Natural killer cell treated with Interleukin-12 subunit alpha and Interleukin-12 subunit beta and Interleukin-15 and Interleukin-18, amount 100 ng/mL, for 72 hours (primary cell): ENCODE data around the gene UPF2. TPM values are rescaled to one million over a fixed set of nuclear protein-coding genes. Genes with fewer than 3 reads are reported as not detected.
A peak's percentile ranks its signal among the peaks of the same experiment; 100 is the strongest.
"Not testable (repeated sequence)": the region's sequence is repeated elsewhere in the genome, so short reads cannot be mapped to it uniquely, and the experiment has no call there.

Experiments used
- ATAC-seq, 2 donors: fragments of 150-1000 bp; cut with Tn5 transposase in 1 of 2; sonication (Bioruptor Pico), chemical (Tn5 transposase) in 1 of 2; 2 replicates each; pipeline ENCODE4 v1.10.0; 2021
- DNase-seq: peaks from one replicate; pipeline ENCODE4 v3.0.0; 2022; ENCODE audit warnings: low spot score
- H3K27ac Mint-ChIP-seq, 2 donors: 1 replicate in 1 of 2; 2 replicates in 1 of 2; pipeline ENCODE4 v1.8.0; 2022; ENCODE audit warnings: mixed read lengths in 2 of 2, mild to moderate bottlenecking in 1 of 2, moderate library complexity in 1 of 2
- H3K27me3 Mint-ChIP-seq, 2 donors: 1 replicate in 1 of 2; 2 replicates in 1 of 2; pipeline ENCODE4 v1.8.0; 2022; ENCODE audit warnings: mixed read lengths in 2 of 2
- H3K36me3 Mint-ChIP-seq: one replicate; pipeline ENCODE4 v1.8.0; 2022; ENCODE audit warnings: mixed read lengths
- H3K4me1 Mint-ChIP-seq, 2 donors: 1 replicate in 1 of 2; 2 replicates in 1 of 2; pipeline ENCODE4 v1.8.0; 2022; ENCODE audit warnings: low read depth in 2 of 2, mixed read lengths in 2 of 2, mild to moderate bottlenecking in 1 of 2
- H3K4me3 Mint-ChIP-seq: one replicate; pipeline ENCODE4 v1.8.0; 2022; ENCODE audit warnings: mixed read lengths
- H3K9me3 Mint-ChIP-seq: 2 replicates; pipeline ENCODE4 v1.8.0; 2022; ENCODE audit warnings: mixed read lengths
- total RNA-seq, 2 donors: library from RNA; stranded (reverse); gene quantifications; one replicate each; pipeline ENCODE4 v1.2.3, GENCODE V29; 2022

UPF2 gene
- total RNA-seq, 2 donors from 2014 or later = 39.6 to 55.1 TPM

- Mint-ChIP-seq H3K9me3 (no peaks in the 10 kb centered on the region), H3K36me3 (no peaks in the 10 kb centered on the region), H3K4me3 (no peak overlapping the region), H3K27ac (no peak overlapping the region), H3K4me1 (no peaks in the 10 kb centered on the region), H3K27me3 (peaks cover 9 to 10% of the 10 kb centered on the region in 2 donors)
- ATAC-seq = no peak
- DNase-seq = no peak
Observed at GRCh38 chr10:11901454-11901832, 141.2 kb downstream of the UPF2 start.

- no peak overlapping the region for H3K27ac Mint-ChIP-seq
Observed at GRCh38 chr10:11901036-11901301, 141.6 kb downstream of the UPF2 start.

GRCh38 chr10:11899067-11899876 lies 143.3 kb downstream of the UPF2 start:
- Mint-ChIP-seq H3K36me3 (no peaks in the 10 kb centered on the region), H3K27me3 (peaks cover 9 to 10% of the 10 kb centered on the region in 2 donors), H3K27ac (no peak overlapping the region), H3K4me3 (no peak overlapping the region), H3K4me1 (no peaks in the 10 kb centered on the region), H3K9me3 (no peaks in the 10 kb centered on the region)
- ATAC-seq = no peak
- DNase-seq = no peak

More at GRCh38 chr10:11901036-11901301, 141.6 kb downstream of the UPF2 start:
- Mint-ChIP-seq H3K4me3 (no peak overlapping the region), H3K27me3 (peaks cover 9 to 10% of the 10 kb centered on the region in 2 donors), H3K36me3 (no peaks in the 10 kb centered on the region), H3K9me3 (no peaks in the 10 kb centered on the region), H3K4me1 (no peaks in the 10 kb centered on the region)
- ATAC-seq (no peak), DNase-seq (no peak)

- Mint-ChIP-seq H3K36me3 (no peaks in the 10 kb centered on the region), H3K27me3 (peaks cover 9 to 10% of the 10 kb centered on the region in 2 donors), H3K27ac (no peak overlapping the region), H3K4me1 (no peaks in the 10 kb centered on the region), H3K4me3 (no peak overlapping the region), H3K9me3 (no peaks in the 10 kb centered on the region)
- no peak for ATAC-seq
- DNase-seq = no peak
Observed at GRCh38 chr10:11898372-11899066, 144.1 kb downstream of the UPF2 start.

GRCh38 chr10:11898033-11898371 lies 144.6 kb downstream of the UPF2 start:
- H3K27ac Mint-ChIP-seq = no peak overlapping the region
- DNase-seq (no peak), ATAC-seq (no peak)
- H3K27me3 Mint-ChIP-seq = peaks cover 8 to 10% of the 10 kb centered on the region in 2 donors
- H3K9me3 Mint-ChIP-seq = no peaks in the 10 kb centered on the region
- H3K36me3 Mint-ChIP-seq = no peaks in the 10 kb centered on the region
- H3K4me3 Mint-ChIP-seq = no peak overlapping the region
- H3K4me1 Mint-ChIP-seq = no peaks in the 10 kb centered on the region

- no peaks in the 10 kb centered on the region for H3K9me3 Mint-ChIP-seq
- H3K27me3 Mint-ChIP-seq = peaks cover 0 to 2% of the 10 kb centered on the region in 2 donors
- H3K36me3 Mint-ChIP-seq = no peaks in the 10 kb centered on the region
- no peak for DNase-seq
- no peak for ATAC-seq
- no peak overlapping the region for H3K4me3 Mint-ChIP-seq
- H3K27ac Mint-ChIP-seq = no peak overlapping the region
- no peaks in the 10 kb centered on the region for H3K4me1 Mint-ChIP-seq
Observed at GRCh38 chr10:11896549-11897200, 145.9 kb downstream of the UPF2 start.

GRCh38 chr10:11895598-11895997 lies 147.0 kb downstream of the UPF2 start:
- DNase-seq (no peak), ATAC-seq (no peak)
- H3K27me3 Mint-ChIP-seq = no peaks in the 10 kb centered on the region
- H3K27ac Mint-ChIP-seq = no peak overlapping the region
- H3K9me3 Mint-ChIP-seq = no peaks in the 10 kb centered on the region
- no peaks in the 10 kb centered on the region for H3K4me1 Mint-ChIP-seq
- H3K36me3 Mint-ChIP-seq = no peaks in the 10 kb centered on the region
- H3K4me3 Mint-ChIP-seq = no peak overlapping the region

GRCh38 chr10:11895108-11895466 lies 147.5 kb downstream of the UPF2 start:
- Mint-ChIP-seq H3K27ac (no peak overlapping the region), H3K36me3 (no peaks in the 10 kb centered on the region), H3K4me1 (no peaks in the 10 kb centered on the region), H3K4me3 (no peak overlapping the region), H3K27me3 (no peaks in the 10 kb centered on the region), H3K9me3 (no peaks in the 10 kb centered on the region)
- ATAC-seq (no peak), DNase-seq (no peak)

- DNase-seq (no peak), ATAC-seq (peak in 1 of 2 donors; percentile 36)
- no peak overlapping the region for H3K4me3 Mint-ChIP-seq
- no peaks in the 10 kb centered on the region for H3K27me3 Mint-ChIP-seq
- H3K9me3 Mint-ChIP-seq = no peaks in the 10 kb centered on the region
- H3K4me1 Mint-ChIP-seq = no peaks in the 10 kb centered on the region
- no peaks in the 10 kb centered on the region for H3K36me3 Mint-ChIP-seq
- H3K27ac Mint-ChIP-seq = no peak overlapping the region
Observed at GRCh38 chr10:11894381-11895107, 148.1 kb downstream of the UPF2 start.

GRCh38 chr10:11893749-11894278 lies 148.8 kb downstream of the UPF2 start:
- H3K4me1 Mint-ChIP-seq = no peaks in the 10 kb centered on the region
- no peak overlapping the region for H3K27ac Mint-ChIP-seq
- H3K36me3 Mint-ChIP-seq = no peaks in the 10 kb centered on the region
- DNase-seq = no peak
- H3K27me3 Mint-ChIP-seq = no peaks in the 10 kb centered on the region
- ATAC-seq = peak in 1 of 2 donors; percentile 12
- no peak overlapping the region for H3K4me3 Mint-ChIP-seq
- no peaks in the 10 kb centered on the region for H3K9me3 Mint-ChIP-seq

GRCh38 chr10:11891776-11892486 lies 150.7 kb downstream of the UPF2 start:
- no peaks in the 10 kb centered on the region for H3K9me3 Mint-ChIP-seq
- H3K36me3 Mint-ChIP-seq = no peaks in the 10 kb centered on the region
- no peaks in the 10 kb centered on the region for H3K27me3 Mint-ChIP-seq
- no peak overlapping the region for H3K27ac Mint-ChIP-seq
- no peak overlapping the region for H3K4me3 Mint-ChIP-seq
- no peaks in the 10 kb centered on the region for H3K4me1 Mint-ChIP-seq
- no peak for DNase-seq
- ATAC-seq = no peak

GRCh38 chr10:11889263-11889662 lies 153.3 kb downstream of the UPF2 start:
- not testable (repeated sequence) for H3K27me3 Mint-ChIP-seq, ATAC-seq, DNase-seq, H3K36me3 Mint-ChIP-seq, H3K4me3 Mint-ChIP-seq, H3K9me3 Mint-ChIP-seq, H3K4me1 Mint-ChIP-seq, H3K27ac Mint-ChIP-seq
